ENCODE measurements around the gene TTC28.

GRCh38 chr22:28137036-28137435 is 542.6 kb downstream of the TTC28 start:
- TF ChIP-seq CTCF (IDR thresholded peaks at IDR 0.05) (no peak), POLR2A (IDR thresholded peaks at IDR 0.05) (no peak)

All from gastroesophageal sphincter (tissue), 3 donors.